OCI-M2 (cell line): ENCODE data around the gene SLC16A11.
"Not testable (repeated sequence)": the region's sequence is repeated elsewhere in the genome, so short reads cannot be mapped to it uniquely, and the experiment has no call there.

Source experiments
- DNase-seq: peaks from one replicate; lab custom pipeline; 2025; ENCODE audit not compliant: unreplicated experiment; lab: John Stamatoyannopoulos, UW

SLC16A11 gene

GRCh38 chr17:7043497-7044198 is at the start of gene SLC16A11:
Gene SLC16A11 (minus strand): TSS chr17:7044092. CDS start chr17:7043513, 579 bp downstream.
- no peak for DNase-seq

GRCh38 chr17:7091311-7092005 is 47.6 kb upstream of the SLC16A11 start:
- DNase-seq, result not testable (repeated sequence)

GRCh38 chr17:7089570-7089969 is 45.7 kb upstream of the SLC16A11 start:
- not testable (repeated sequence) for DNase-seq

- not testable (repeated sequence) for DNase-seq
These were observed 44.5 kb upstream of the SLC16A11 start for GRCh38 chr17:7088442-7088841.

- no peak for DNase-seq
These were observed 40.2 kb upstream of the SLC16A11 start for GRCh38 chr17:7084088-7084487.

GRCh38 chr17:7083592-7083991 is 39.7 kb upstream of the SLC16A11 start:
- no peak for DNase-seq

- DNase-seq, result no peak
These were observed 37.6 kb upstream of the SLC16A11 start for GRCh38 chr17:7081341-7082062.

GRCh38 chr17:7080456-7081041 is 36.7 kb upstream of the SLC16A11 start:
- DNase-seq, result no peak

- no peak for DNase-seq
These were observed 35.9 kb upstream of the SLC16A11 start, which contains the start of gene CLEC10A for GRCh38 chr17:7079581-7080455. Gene CLEC10A (minus strand): TSS chr17:7080251. CDS start chr17:7078812, 1,439 bp downstream.

GRCh38 chr17:7078711-7079110 is 34.8 kb upstream of the SLC16A11 start:
- DNase-seq, result no peak

GRCh38 chr17:7077911-7078546 is 34.1 kb upstream of the SLC16A11 start:
- no peak for DNase-seq

GRCh38 chr17:7074931-7075330 is 31.0 kb upstream of the SLC16A11 start:
- DNase-seq, result no peak

GRCh38 chr17:7072406-7072805 is 28.5 kb upstream of the SLC16A11 start:
- DNase-seq, result no peak

- no peak for DNase-seq
These were observed 26.8 kb upstream of the SLC16A11 start for GRCh38 chr17:7070712-7071111.

GRCh38 chr17:7068268-7068667 is 24.4 kb upstream of the SLC16A11 start:
- no peak for DNase-seq

- no peak for DNase-seq
These were observed 23.3 kb upstream of the SLC16A11 start for GRCh38 chr17:7067198-7067597.

GRCh38 chr17:7064261-7064660 is 20.4 kb upstream of the SLC16A11 start:
- no peak for DNase-seq

- no peak for DNase-seq
These were observed 19.7 kb upstream of the SLC16A11 start for GRCh38 chr17:7063518-7064094.

GRCh38 chr17:7060165-7060891 is 16.4 kb upstream of the SLC16A11 start:
- no peak for DNase-seq
